Rectal smooth muscle tissue (tissue), 1 donor: Measurements from ENCODE around the gene CAMTA1.

ENCODE experiments used
- H3K27ac ChIP-seq: one replicate; pipeline ENCODE4 v1.7.0; 2013; ENCODE audit warnings: low read depth, low read length, inconsistent platforms
- H3K27me3 ChIP-seq: one replicate; pipeline ENCODE4 v1.7.0; 2013; ENCODE audit warnings: low read length; ENCODE audit not compliant: control insufficient read depth, insufficient read depth
- H3K36me3 ChIP-seq: one replicate; pipeline ENCODE4 v1.7.0; 2013; ENCODE audit warnings: low read length; ENCODE audit not compliant: control insufficient read depth, insufficient read depth
- H3K4me1 ChIP-seq: one replicate; pipeline ENCODE4 v1.7.0; 2013; ENCODE audit warnings: low read length; ENCODE audit not compliant: control insufficient read depth, insufficient read depth
- H3K4me3 ChIP-seq: one replicate; pipeline ENCODE4 v1.7.0; 2013; ENCODE audit warnings: low read length
- H3K9ac ChIP-seq: one replicate; pipeline ENCODE4 v1.7.0; 2013; ENCODE audit warnings: low read length

Gene CAMTA1

DNA sequence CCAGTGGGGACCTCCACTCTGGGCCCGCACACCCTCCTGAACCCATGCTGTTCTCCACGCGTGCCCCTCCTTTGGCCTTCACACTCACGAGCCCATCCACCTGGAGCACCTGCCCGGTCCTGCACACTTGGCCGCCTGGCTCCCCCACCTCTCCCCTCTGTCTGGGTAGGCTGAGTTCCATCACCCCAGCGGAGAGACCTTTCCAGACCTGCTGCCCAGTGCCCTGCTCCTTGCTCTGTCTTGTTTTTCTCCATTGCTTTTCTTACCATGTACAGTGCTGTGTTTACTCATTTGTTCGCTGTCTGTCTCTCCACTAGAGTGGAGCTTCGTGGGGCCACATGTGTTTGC lies 634.8 kb downstream of the CAMTA1 start:
- Histone ChIP-seq H3K4me3 (no peak overlapping the region), H3K36me3 (no peaks in the 10 kb centered on the region), H3K4me1 (no peaks in the 10 kb centered on the region), H3K9ac (no peak overlapping the region), H3K27ac (no peak overlapping the region), H3K27me3 (no peaks in the 10 kb centered on the region)

- Histone ChIP-seq H3K9ac (no peak overlapping the region), H3K27me3 (no peaks in the 10 kb centered on the region), H3K27ac (no peak overlapping the region), H3K36me3 (no peaks in the 10 kb centered on the region), H3K4me1 (no peaks in the 10 kb centered on the region), H3K4me3 (no peak overlapping the region)
These were observed 635.3 kb downstream of the CAMTA1 start for GRCh38 chr1:7420470-7421100.

DNA sequence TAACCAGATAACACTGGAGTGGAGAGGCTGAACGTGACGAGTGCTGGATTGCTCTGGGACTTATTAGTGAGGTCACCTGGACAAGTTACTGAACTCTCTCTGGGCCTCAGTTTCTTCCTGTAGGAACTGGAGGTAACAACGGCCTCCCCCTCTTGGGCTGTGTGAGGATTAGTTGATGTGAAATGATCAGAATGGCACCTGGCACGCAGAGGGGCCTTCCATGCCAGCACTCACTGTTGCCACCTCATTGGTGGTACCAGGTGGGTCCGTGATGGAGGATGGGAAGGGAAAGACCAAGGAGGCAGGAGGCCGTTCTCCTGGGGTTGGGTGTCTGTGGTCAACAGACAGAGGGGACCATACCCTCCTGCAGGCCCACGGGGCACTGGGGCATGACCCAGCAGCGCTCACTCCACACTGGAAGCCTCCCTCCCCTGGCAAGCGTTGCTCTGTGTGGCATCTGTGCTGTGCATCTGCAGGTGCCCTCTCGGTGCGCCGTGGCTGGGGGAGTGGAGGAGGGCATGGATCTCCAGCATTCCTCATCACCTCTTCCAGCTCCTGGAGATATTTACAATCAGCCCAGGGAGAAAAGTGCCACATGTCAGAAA lies 636.3 kb downstream of the CAMTA1 start:
- H3K27ac ChIP-seq: no peak overlapping the region
- no peaks in the 10 kb centered on the region for H3K36me3 ChIP-seq
- no peak overlapping the region for H3K9ac ChIP-seq
- H3K4me3 ChIP-seq: no peak overlapping the region
- H3K4me1 ChIP-seq: no peaks in the 10 kb centered on the region
- H3K27me3 ChIP-seq: no peaks in the 10 kb centered on the region

GRCh38 chr1:7422081-7422480 lies 636.8 kb downstream of the CAMTA1 start:
- no peaks in the 10 kb centered on the region for H3K36me3 ChIP-seq
- H3K27me3 ChIP-seq: no peaks in the 10 kb centered on the region
- no peak overlapping the region for H3K27ac ChIP-seq
- H3K9ac ChIP-seq: no peak overlapping the region
- no peaks in the 10 kb centered on the region for H3K4me1 ChIP-seq
- H3K4me3 ChIP-seq: no peak overlapping the region

DNA sequence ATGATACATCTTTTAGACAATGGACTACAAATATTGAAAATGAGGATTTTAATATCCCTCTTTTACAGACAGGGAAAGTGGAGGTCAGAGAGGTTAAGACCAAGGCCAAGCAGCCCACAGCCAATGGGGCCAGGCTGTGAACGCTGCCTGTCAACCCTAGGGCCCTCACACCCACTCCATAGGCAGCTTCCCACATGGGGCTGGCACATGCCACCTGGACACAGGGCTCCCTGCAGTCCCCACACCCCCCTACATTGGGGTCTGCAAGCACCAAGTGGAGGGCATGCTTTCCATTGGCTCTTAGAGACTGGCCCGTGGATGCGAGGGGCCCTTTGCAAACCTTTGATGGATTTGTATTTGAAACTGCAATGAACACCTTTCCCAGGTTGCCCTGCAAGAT lies 637.3 kb downstream of the CAMTA1 start:
- H3K9ac ChIP-seq: no peak overlapping the region
- no peak overlapping the region for H3K27ac ChIP-seq

DNA sequence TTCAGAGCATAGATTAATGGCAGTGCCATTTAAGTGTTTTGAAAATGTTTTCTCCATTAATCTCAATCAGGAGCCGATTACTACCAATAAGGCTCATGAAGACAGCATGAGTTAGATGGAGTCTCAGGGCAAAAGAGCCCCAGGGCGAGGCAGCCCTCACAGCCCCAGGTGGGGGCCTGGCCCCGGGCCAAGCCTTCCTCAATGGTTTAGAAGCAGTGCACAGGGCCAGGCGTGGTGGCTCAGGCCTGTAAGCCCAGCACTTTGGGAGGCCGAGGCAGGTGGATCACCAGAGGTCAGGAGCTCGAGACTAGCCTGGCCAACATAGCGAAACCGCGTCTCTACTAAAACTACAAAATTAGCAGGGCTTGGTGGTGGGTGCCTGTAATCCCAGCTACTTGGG lies 637.7 kb downstream of the CAMTA1 start:
- Histone ChIP-seq H3K4me1 (no peaks in the 10 kb centered on the region), H3K27me3 (no peaks in the 10 kb centered on the region), H3K4me3 (no peak overlapping the region), H3K9ac (no peak overlapping the region), H3K36me3 (no peaks in the 10 kb centered on the region), H3K27ac (no peak overlapping the region)

More for the DNA sequence above, 637.3 kb downstream of the CAMTA1 start:
- H3K4me1 ChIP-seq: no peaks in the 10 kb centered on the region
- H3K36me3 ChIP-seq: no peaks in the 10 kb centered on the region
- no peaks in the 10 kb centered on the region for H3K27me3 ChIP-seq
- no peak overlapping the region for H3K4me3 ChIP-seq

- Histone ChIP-seq H3K4me3 (no peak overlapping the region), H3K36me3 (no peaks in the 10 kb centered on the region), H3K27me3 (no peaks in the 10 kb centered on the region), H3K9ac (no peak overlapping the region), H3K27ac (no peak overlapping the region), H3K4me1 (no peaks in the 10 kb centered on the region)
These were observed 639.2 kb downstream of the CAMTA1 start for GRCh38 chr1:7424352-7424890.

GRCh38 chr1:7425229-7425628 lies 640.0 kb downstream of the CAMTA1 start:
- H3K36me3 ChIP-seq: no peaks in the 10 kb centered on the region
- no peak overlapping the region for H3K9ac ChIP-seq
- H3K4me3 ChIP-seq: no peak overlapping the region
- no peaks in the 10 kb centered on the region for H3K4me1 ChIP-seq
- H3K27me3 ChIP-seq: no peaks in the 10 kb centered on the region
- H3K27ac ChIP-seq: no peak overlapping the region

- no peaks in the 10 kb centered on the region for H3K4me1 ChIP-seq
- H3K27me3 ChIP-seq: no peaks in the 10 kb centered on the region
- H3K9ac ChIP-seq: no peak overlapping the region
- H3K4me3 ChIP-seq: no peak overlapping the region
- no peaks in the 10 kb centered on the region for H3K36me3 ChIP-seq
- no peak overlapping the region for H3K27ac ChIP-seq
These were observed 640.5 kb downstream of the CAMTA1 start for GRCh38 chr1:7425771-7426170.

GRCh38 chr1:7426780-7427604 lies 641.7 kb downstream of the CAMTA1 start:
- Histone ChIP-seq H3K9ac (no peak overlapping the region), H3K36me3 (no peaks in the 10 kb centered on the region), H3K4me3 (no peak overlapping the region), H3K4me1 (no peaks in the 10 kb centered on the region), H3K27ac (no peak overlapping the region), H3K27me3 (no peaks in the 10 kb centered on the region)

DNA sequence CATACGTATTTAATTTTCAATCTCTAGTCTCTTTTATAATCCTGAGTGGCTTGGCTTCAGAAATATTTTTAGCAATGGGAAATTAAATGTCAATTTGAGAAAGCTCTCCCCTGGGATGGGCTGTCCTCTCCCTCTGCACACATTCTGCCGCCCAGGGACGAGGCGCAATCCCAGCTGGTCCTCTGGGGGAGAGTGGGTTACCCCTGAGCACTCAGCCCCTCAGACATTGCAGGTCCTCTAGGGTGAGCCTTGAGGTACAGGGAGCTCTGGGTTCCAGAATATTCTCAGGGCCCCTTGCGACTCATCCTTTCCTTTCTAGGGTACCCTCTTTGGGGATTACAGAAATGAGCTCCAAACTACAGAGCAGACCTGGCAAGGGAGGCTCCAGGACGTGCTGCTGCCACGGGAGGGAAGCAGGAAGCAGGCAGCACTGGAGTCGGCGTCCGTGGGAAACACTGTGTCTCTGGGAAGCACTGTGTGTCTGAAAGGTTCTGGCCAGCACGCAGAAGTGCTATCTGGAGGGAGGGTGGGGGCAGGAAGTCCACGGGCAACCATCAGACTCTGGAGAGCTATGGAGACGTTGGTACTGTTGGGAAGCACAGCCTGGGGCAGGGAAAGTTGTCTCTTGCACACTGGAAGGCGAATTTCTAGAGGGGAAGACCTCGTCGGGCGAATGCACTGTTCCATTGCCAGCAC lies 642.5 kb downstream of the CAMTA1 start:
- H3K4me3 ChIP-seq: no peak overlapping the region
- no peaks in the 10 kb centered on the region for H3K36me3 ChIP-seq
- no peaks in the 10 kb centered on the region for H3K27me3 ChIP-seq
- no peaks in the 10 kb centered on the region for H3K4me1 ChIP-seq
- H3K9ac ChIP-seq: no peak overlapping the region
- no peak overlapping the region for H3K27ac ChIP-seq

- Histone ChIP-seq H3K9ac (no peak overlapping the region), H3K4me1 (no peaks in the 10 kb centered on the region), H3K27me3 (no peaks in the 10 kb centered on the region), H3K36me3 (no peaks in the 10 kb centered on the region), H3K27ac (no peak overlapping the region), H3K4me3 (no peak overlapping the region)
These were observed 644.0 kb downstream of the CAMTA1 start for GRCh38 chr1:7429290-7429689.
